Kidney tubule cell (primary cell): ENCODE measurements around the gene CRYGN.
A peak's percentile ranks its signal among the peaks of the same experiment; 100 is the strongest.

ENCODE experiments used
- DNase-seq: peaks from one replicate; pipeline ENCODE4 v3.0.0-alpha.2; 2018; ENCODE audit warnings: low spot score

Gene CRYGN

DNA sequence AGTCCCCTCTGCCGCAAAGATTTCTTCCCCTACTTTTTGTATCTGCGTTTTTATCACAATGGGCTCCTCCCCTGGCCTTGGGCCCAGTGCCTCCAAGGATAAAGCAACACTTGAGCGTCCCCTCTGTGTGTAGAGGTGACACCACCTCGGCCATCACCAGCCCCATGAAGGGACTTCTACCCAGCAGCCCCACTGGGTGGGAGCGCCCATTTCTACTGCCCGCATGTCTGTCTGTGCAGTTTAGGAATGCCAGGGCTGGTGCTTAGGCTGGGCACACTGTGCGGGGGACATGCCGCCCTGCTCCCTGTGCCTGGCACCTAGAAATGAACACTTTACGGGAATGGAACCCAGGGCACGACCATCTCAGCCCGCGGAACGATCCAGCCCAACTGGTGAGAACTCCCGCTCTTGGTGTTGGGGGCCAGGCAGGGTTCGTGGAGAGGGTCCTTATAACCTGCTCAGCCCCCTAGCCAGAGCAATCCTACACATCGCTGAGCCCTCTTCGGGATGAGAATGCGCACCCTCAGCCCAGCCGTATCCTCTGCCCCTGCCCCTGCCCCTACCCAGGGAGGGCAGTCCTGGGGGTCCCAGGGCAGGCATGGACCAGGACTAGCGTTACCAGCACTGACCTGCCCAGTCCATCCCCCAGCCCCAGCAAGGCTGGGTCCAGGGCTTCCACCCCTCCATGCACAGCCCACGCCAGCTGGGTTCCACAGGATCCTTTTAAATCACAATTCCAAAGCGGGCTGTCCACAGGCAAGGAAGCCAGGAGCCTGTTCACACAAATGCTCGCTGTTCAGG, 12.8 kb downstream of the CRYGN start:
- DNase-seq = no peak

DNA sequence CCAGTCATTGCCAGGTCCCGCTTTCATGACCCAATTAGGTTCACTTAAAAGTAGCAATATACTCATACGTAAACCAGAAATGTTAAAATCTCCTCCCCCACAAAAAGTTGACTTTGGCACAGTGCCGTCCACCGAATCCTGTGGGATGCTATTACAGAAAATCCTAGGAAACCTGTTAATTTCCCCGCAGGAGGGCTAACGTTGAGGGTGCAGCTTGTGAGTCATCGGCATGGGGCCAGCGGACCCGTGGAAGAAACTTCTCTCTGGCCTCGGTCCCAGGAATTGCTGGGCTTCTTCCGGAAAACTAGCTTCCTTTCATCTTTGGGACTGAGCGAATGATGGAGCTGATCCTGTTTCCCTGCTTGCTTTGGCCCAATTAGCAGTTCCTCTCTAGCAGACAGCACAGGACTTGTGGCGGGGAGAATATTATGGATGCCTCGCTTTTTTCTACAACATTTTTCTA, 13.5 kb downstream of the CRYGN start:
- DNase-seq = peak; percentile 12

DNA sequence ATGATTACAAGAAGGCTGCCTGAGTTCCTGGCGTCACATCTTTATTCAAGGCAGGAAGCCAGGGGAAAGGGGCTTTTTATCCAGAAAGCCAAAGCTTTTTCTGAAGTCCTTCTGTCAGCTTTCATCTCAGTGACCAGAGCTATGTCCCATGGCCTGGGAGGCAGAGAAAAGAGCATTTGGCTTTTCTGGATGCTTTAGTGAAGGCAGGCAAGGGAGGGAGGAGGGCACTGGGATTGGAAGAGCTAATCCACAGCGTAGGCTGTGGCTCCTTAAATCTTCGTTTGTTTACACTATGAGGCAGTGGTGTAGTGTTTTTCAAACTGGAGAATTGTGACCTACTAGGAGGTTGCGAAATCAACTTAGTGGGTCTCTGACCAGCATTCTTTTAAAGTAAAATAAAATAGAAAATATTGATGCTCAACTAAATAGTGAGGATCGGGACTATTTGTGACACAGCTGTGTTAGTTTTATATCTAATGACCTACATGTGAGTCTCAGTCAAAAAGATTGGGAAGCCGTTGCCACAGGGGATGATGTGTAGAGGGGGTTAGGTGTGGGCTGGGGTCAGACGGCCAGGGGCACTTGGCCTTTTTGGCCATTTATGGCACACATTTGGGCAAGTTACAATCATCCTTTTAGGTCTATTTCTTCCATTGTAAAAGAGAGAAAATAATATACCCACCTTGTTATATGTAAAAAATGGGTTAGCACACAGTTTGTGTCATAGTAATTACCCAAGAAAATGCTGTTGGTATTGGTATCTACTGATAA, 14.1 kb downstream of the CRYGN start:
- DNase-seq = no peak

DNA sequence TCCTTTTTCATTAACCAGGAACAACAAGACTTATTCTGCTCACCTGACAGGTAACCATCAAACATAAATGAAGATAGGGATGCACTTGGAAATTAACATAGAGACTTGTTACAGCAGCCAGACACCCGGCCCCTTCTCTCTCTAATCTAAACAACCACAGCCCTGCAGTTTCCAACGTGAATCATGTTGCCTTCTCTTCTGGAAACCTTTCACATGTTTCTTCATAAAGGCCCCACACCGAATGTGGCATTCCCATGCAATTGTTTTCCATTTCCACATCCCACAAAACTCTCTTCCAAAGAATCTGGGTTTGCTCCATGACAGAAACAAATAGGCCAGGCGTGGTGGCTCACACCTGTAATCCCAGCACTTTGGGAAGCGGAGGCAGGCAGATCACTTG, 15.1 kb downstream of the CRYGN start:
- DNase-seq = no peak

GRCh38 chr7:151423936-151424335, 16.0 kb downstream of the CRYGN start:
- DNase-seq = no peak

GRCh38 chr7:151423226-151423625, 16.7 kb downstream of the CRYGN start:
- no peak for DNase-seq

- DNase-seq = no peak
Measured at GRCh38 chr7:151422212-151422611, 17.7 kb downstream of the CRYGN start.

- DNase-seq = no peak
Measured at GRCh38 chr7:151420144-151420543, 19.8 kb downstream of the CRYGN start.

DNA sequence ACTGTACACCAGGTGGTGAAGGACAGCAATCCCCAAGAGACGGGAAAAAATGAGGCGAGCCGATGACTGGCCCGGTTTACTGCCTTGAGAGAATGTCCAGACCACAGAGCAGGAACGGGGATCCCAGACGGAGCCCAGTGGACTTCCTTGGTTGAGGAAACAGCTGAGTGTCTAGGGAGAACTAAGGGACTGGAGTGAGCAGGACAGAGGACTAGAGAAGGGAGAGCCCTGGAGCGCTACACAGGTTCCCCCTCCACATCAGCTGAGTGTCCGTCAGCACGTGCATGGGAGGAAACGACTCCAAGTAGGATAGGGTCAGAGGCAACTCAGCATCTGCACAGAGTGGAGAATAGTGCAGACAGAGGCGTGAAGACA, 23.0 kb downstream of the CRYGN start:
- no peak for DNase-seq

DNA sequence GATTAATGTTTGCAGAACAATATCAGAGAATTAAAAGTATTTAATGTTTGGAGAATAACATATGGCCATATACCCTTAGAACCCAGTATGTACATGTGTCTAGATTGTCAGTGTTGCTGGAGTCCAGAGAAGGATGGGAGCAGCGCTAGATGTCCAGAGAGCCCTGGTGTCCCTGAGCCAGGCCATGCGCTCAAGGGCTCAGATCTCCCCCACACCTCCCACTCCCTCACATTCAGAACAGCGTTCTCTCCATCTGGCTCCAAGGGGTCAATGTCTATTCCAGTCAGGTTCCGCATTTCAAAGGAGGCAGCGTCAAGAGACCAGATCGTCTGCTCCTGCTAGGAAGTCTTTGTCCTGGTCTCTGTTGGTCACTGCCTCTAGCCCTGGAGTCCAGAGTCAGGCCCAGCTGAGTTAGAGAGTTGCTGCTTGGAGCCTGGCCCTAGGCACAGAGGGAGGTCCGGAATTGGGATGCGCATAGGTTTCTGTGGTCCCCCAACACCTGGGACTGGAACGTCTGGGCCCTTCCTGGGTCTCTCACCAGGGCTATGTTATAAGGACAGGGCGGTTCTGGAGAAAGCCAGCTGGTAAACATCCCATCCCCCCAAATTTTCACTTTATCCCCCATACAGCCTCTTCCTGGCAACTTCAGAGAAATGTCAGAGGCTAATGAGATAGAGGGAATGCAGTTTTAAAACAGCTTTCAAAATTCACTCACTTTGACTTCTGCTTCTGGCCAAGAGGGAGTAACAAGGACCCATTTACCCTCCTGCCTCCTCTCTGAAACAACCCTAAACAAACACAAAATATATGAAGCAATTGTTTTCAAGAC, 23.6 kb downstream of the CRYGN start:
- DNase-seq = no peak

GRCh38 chr7:151415375-151416105, 24.4 kb downstream of the CRYGN start:
- no peak for DNase-seq

- DNase-seq = no peak
Measured at GRCh38 chr7:151413241-151413640, 26.7 kb downstream of the CRYGN start.

DNA sequence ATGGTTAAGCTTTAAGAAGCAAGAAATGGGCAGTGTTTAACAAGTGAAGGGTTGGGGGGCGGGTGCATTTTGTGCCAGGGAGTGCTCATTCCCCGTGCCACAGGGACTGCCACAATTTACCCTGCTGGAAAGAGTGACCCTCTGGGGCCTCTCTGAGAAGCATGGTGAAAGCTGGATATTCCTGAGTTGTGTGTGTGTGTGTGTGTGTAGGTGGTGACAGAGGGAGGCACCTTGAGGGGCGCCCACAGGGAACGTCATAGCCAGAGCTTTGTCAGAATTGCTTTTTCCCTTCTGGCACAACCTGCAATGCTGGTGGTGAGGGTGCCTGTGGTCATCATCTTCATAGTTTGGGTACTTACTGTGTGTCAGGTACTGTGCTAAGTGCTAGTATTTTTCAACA, 27.6 kb downstream of the CRYGN start:
- no peak for DNase-seq

DNA sequence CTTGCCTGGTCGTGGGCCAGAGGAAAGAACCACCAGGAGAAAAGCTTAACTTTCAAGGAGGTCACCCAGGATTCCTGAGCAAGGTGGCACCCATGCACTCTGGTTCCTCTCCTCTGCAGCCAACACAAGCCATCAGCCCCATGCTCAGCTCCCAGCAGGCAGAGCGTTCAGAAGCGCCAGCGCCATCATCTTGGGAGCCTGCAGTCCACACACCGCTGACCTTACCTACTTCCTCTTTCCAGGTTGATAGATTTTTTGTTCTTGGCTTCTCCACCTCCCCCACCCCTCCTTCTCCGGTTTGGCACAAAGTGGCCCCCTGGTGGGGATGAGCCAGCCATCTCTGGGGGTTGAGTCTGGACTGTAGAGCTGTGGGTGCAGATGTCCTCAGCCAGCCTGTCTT, 28.4 kb downstream of the CRYGN start:
- DNase-seq = peak; percentile 9

- DNase-seq = no peak
Measured at GRCh38 chr7:151410405-151411390, 29.2 kb downstream of the CRYGN start.

DNA sequence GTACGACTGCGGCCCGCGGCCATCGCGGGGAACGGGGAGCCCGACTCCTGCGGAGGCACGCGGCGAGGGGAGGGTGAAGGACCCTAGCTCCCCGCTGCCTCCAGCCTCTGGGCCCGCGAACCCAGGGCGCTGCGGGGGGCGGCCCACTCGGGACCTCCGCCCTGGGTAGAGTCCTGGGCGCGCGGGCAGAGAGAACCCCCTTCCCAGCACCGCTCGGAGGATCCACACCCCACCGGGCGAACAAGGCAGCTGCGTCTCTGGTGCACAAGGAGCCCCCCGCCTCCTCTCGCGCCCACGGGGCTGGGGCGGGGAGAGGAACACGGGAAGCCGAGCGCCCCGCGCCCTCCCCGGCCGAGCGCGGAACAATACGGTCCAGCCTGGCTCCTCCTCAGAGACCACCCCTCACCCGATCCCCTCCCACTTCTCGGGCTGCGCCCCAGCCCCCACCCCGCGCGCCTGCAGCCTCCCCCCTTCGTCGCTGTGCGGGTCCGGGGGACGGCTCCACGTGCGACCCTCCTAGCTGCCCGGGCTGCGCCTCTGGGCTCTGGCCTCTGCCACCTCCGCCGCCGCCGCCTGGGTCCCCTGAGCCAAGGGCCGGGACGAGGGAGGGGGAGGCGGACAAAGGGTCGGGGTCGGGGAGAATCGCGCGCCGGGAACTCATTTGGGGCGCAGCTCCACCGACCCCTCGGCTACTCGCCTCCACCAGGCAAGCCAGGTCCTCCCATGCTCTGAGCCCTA, 30.1 kb downstream of the CRYGN start, which contains the start of gene WDR86:
Gene WDR86, minus strand, starts transcription at position 372 of the 738 bp plus-strand sequence. CDS start 449 bp downstream, outside the sequence.
- DNase-seq = no peak

DNA sequence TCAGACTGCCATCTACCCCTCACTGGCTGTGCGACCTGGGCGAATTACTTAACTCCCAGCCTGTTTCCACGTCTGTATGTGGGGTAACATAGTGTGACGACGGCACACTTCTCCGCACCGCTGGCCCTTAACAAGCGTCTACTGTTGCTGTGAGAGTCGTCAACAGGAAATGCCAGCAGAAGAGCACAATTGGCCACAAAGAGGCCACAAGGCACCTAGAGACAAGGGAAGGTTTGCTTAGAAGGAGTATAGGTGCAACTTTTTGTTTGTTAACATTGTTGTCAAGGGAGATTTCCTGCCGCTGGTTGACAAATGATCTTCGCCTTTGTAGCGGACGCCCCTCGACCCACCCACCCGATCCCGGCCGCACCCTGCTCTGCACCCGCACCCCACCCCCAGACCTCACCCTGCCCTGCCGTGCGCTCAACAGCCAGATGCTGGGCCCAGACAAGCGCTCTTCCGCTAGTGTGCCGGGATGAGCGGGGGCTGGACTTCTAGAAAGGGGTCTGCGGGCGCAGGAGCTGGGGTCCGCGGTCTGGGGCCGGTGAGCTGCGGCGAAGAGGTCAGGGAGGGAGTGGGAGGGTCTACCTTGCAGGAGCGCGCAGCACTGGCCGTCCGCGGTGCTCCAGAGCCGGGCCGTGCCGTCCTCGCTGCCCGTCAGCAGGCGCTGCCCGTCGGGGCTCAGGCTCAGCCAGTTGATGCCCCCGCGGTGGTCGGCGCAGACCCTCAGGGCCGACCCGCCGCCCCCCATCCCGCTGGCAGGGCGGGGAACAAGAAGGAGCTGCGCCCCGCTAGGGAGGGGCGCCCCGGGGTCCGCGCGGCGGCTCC, 30.9 kb downstream of the CRYGN start:
- DNase-seq = peak; percentile 75

GRCh38 chr7:151408498-151408838, 31.5 kb downstream of the CRYGN start:
- no peak for DNase-seq
